Smooth muscle cell (in vitro differentiated cells): ENCODE results near the gene RELN. TPM values are rescaled to one million over a fixed set of nuclear protein-coding genes. Genes with fewer than 3 reads are reported as not detected.

Experiments
- DNase-seq: peaks from one replicate; lab custom pipeline; 2025; ENCODE audit not compliant: unreplicated experiment; lab: John Stamatoyannopoulos, UW
- H2AFZ ChIP-seq: fragments of 200-600 bp; sonication (generic); 2 replicates; pipeline ENCODE4 v1.6.0; 2016; ENCODE audit warnings: antibody characterized with exemption, low read depth, mild to moderate bottlenecking
- H3F3A ChIP-seq: fragments of 200-600 bp; sonication (generic); 2 replicates; pipeline ENCODE4 v1.6.0; 2017; ENCODE audit warnings: antibody characterized with exemption, low read depth
- H3K27ac ChIP-seq: fragments of 200-600 bp; sonication (generic); 2 replicates; pipeline ENCODE4 v1.5.1; 2016; ENCODE audit warnings: low read depth, mild to moderate bottlenecking
- H3K27me3 ChIP-seq: fragments of 200-600 bp; sonication (generic); 2 replicates; pipeline ENCODE4 v1.6.1; 2016; ENCODE audit warnings: low read depth, mild to moderate bottlenecking
- H3K36me3 ChIP-seq: fragments of 200-600 bp; sonication (generic); 2 replicates; pipeline ENCODE4 v1.5.1; 2016; ENCODE audit warnings: low read depth
- H3K4me1 ChIP-seq: fragments of 200-600 bp; sonication (generic); 2 replicates; pipeline ENCODE4 v1.5.1; 2016; ENCODE audit warnings: low read depth
- H3K4me2 ChIP-seq: fragments of 200-600 bp; sonication (generic); 2 replicates; pipeline ENCODE4 v1.6.0; 2016; ENCODE audit warnings: mild to moderate bottlenecking
- H3K4me3 ChIP-seq: fragments of 200-600 bp; sonication (generic); 2 replicates; pipeline ENCODE4 v1.5.1; 2016; ENCODE audit warnings: mild to moderate bottlenecking
- H3K79me2 ChIP-seq: fragments of 200-600 bp; sonication (generic); 2 replicates; pipeline ENCODE4 v1.6.0; 2016; ENCODE audit warnings: low read depth, mild to moderate bottlenecking
- H3K9ac ChIP-seq: fragments of 200-600 bp; sonication (generic); 2 replicates; pipeline ENCODE4 v1.6.0; 2016; ENCODE audit warnings: low read depth
- H3K9me3 ChIP-seq: fragments of 200-600 bp; sonication (generic); replicated peaks from 2 replicates; pipeline ENCODE4 v1.5.1; 2016; ENCODE audit warnings: low read depth
- H4K20me1 ChIP-seq: fragments of 200-600 bp; sonication (generic); 2 replicates; pipeline ENCODE4 v1.6.0; 2016; ENCODE audit warnings: low read depth
- CTCF ChIP-seq: fragments of 200-600 bp; sonication (generic); IDR thresholded peaks from 2 replicates; pipeline ENCODE4 v1.5.1; 2017; ENCODE audit warnings: borderline replicate concordance, mild to moderate bottlenecking, antibody characterized with exemption; ENCODE audit not compliant: insufficient read depth, poor library complexity, severe bottlenecking
- WGBS: methylation state at CpG from one replicate; pipeline ENCODE4 v1.1.7; 2016; ENCODE audit warnings: low lambda C conversion rate; 5-methylcytosine and 5-hydroxymethylcytosine counted together
- polyA plus RNA-seq: library from polyadenylated mRNA; unstranded; fragments of >200 nt; fragmentation: Nextera tagmentation; extraction: Ambion mirVana; gene quantifications from 2 replicates; pipeline ENCODE4 v1.2.1, GENCODE V29; 2016
- total RNA-seq: library from RNA; depleted of rRNA; stranded (reverse); fragments of >200 nt; gene quantifications from 2 replicates; pipeline ENCODE4 v1.2.3, GENCODE V29; 2014

RELN gene
- total and polyA plus RNA-seq, 2 experiments from 2014 or later = 0.90 TPM; not detected in 1

GRCh38 chr7:103524042-103524907 is 465.2 kb downstream of the RELN start:
- peak; percentile 32 for TF ChIP-seq CTCF
- peaks cover 7% of the 10 kb centered on the region for H3K27me3 ChIP-seq
- no peak overlapping the region for H3K4me2 ChIP-seq
- 47% methylated on average over 9 of the region's 9 CpGs for WGBS
- H3K9ac ChIP-seq = no peak overlapping the region
- no peaks in the 10 kb centered on the region for H3K79me2 ChIP-seq
- H3K27ac ChIP-seq = no peak overlapping the region
- H2AFZ ChIP-seq = no peak overlapping the region
- no peak for DNase-seq
- no peaks in the 10 kb centered on the region for H3K4me1 ChIP-seq
- H4K20me1 ChIP-seq = no peaks in the 10 kb centered on the region
- no peak overlapping the region for H3K4me3 ChIP-seq
- H3F3A ChIP-seq = no peaks in the 10 kb centered on the region
- no peaks in the 10 kb centered on the region for H3K36me3 ChIP-seq
- H3K9me3 ChIP-seq = no peaks in the 10 kb centered on the region

DNA sequence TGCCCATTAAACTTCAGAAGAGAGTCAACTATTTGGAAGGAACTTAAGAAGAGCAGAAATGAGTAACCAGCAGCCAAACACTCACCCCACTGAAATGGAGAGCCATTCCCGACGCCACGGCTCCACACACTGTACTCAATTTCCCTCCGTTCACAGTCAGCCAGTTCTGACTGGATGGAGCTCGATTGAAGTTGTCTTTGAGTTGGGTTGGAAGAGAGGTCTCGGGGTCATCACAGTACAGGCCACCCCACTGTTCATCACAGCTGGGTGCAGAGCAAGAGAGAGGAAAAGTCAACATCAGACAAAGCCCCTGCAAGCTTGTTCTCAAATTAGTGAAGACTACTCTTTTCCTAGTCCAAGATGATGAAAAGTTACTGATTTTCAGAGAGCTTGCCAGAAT is 467.5 kb downstream of the RELN start:
- no peaks in the 10 kb centered on the region for H3K79me2 ChIP-seq
- no peaks in the 10 kb centered on the region for H3K4me1 ChIP-seq
- no peak overlapping the region for H3K4me2 ChIP-seq
- H3K27me3 ChIP-seq = peaks cover 3% of the 10 kb centered on the region
- H4K20me1 ChIP-seq = no peaks in the 10 kb centered on the region
- no peak for DNase-seq
- WGBS = 79% methylated on average over 6 of the region's 6 CpGs
- no peak overlapping the region for H3K9ac ChIP-seq
- H3K36me3 ChIP-seq = no peaks in the 10 kb centered on the region
- H2AFZ ChIP-seq = no peak overlapping the region
- TF ChIP-seq CTCF = no peak
- no peaks in the 10 kb centered on the region for H3K9me3 ChIP-seq
- H3K4me3 ChIP-seq = no peak overlapping the region
- no peak overlapping the region for H3K27ac ChIP-seq
- no peaks in the 10 kb centered on the region for H3F3A ChIP-seq

GRCh38 chr7:103504505-103505135 is 484.8 kb downstream of the RELN start:
- H3K4me3 ChIP-seq = no peak overlapping the region
- no peaks in the 10 kb centered on the region for H3K4me1 ChIP-seq
- no peak for TF ChIP-seq CTCF
- no peaks in the 10 kb centered on the region for H3K36me3 ChIP-seq
- no peaks in the 10 kb centered on the region for H3F3A ChIP-seq
- DNase-seq = no peak
- no peak overlapping the region for H3K27ac ChIP-seq
- no peak overlapping the region for H3K9ac ChIP-seq
- H3K9me3 ChIP-seq = no peaks in the 10 kb centered on the region
- no peaks in the 10 kb centered on the region for H3K27me3 ChIP-seq
- no peaks in the 10 kb centered on the region for H4K20me1 ChIP-seq
- 85% methylated on average over 13 of the region's 13 CpGs for WGBS
- no peak overlapping the region for H3K4me2 ChIP-seq
- no peak overlapping the region for H2AFZ ChIP-seq
- H3K79me2 ChIP-seq = no peaks in the 10 kb centered on the region

DNA sequence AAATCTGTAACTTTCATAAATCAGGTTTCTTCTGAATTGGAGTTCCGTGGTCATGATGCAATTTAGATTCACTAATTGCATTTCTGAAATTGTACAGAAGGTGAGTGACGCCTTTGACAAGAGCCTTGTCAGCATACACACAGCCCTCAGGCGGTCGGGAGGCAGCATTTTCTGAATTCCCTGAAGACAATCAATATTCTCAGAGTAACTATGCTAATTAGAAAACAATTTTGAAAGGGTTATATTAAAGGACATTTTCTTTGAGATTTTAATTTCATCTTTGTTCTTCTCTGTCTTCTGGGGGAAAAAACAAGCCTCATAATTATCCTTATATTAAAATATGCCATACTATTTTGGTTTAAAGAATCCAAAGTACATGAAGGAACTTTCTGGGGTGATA is 488.3 kb downstream of the RELN start:
- Histone ChIP-seq H3K9me3 (no peaks in the 10 kb centered on the region), H2AFZ (no peak overlapping the region), H3K4me3 (no peak overlapping the region), H3F3A (no peaks in the 10 kb centered on the region), H3K27ac (no peak overlapping the region), H3K4me1 (no peaks in the 10 kb centered on the region), H3K36me3 (no peaks in the 10 kb centered on the region), H3K27me3 (no peaks in the 10 kb centered on the region), H4K20me1 (no peaks in the 10 kb centered on the region), H3K9ac (no peak overlapping the region), H3K4me2 (no peak overlapping the region), H3K79me2 (no peaks in the 10 kb centered on the region)
- no peak for TF ChIP-seq CTCF
- no peak for DNase-seq
- WGBS = 76% methylated on average over 4 of the region's 4 CpGs
